ENCODE data around the gene DNAAF3. TPM values are rescaled to one million over a fixed set of nuclear protein-coding genes. Genes with fewer than 3 reads are reported as not detected.

DNAAF3 gene
- total and polyA plus RNA-seq, 2 donors from 2014 or later, result 5.1 to 11.4 TPM

- H3K9me3 ChIP-seq (ENCODE audit: control insufficient read depth in 2 of 3, insufficient read depth in 1 of 3, low read length in 3 of 3), result no peaks in the 10 kb centered on the region
- no peaks in the 10 kb centered on the region for H3K27me3 ChIP-seq (ENCODE audit: control insufficient read depth, insufficient read depth, low read length)
- intact Hi-C loops (cut with DNase I), result no loop called here
- H3K9ac ChIP-seq (ENCODE audit: low read length in 3 of 3), result no peak overlapping the region
- no peak overlapping the region for H3K4me3 ChIP-seq (ENCODE audit: low read length in 3 of 3)
- DNase-seq (no peak), FAIRE-seq (no peak)
- peaks cover 0 to 18% (median 0%) of the 10 kb centered on the region in 3 donors for H3K4me1 ChIP-seq (ENCODE audit: control insufficient read depth in 2 of 3, insufficient read depth in 2 of 3, low read depth in 1 of 3, low read length in 3 of 3)
- no peak overlapping the region for H3K27ac ChIP-seq (ENCODE audit: low read depth in 2 of 2, low read length in 2 of 2)
- H3K36me3 ChIP-seq (ENCODE audit: control insufficient read depth in 2 of 3, insufficient read depth in 3 of 3, low read length in 3 of 3), result no peaks in the 10 kb centered on the region
- TF ChIP-seq CTCF (IDR thresholded peaks at IDR 0.05; ENCODE audit: borderline replicate concordance, extremely low read depth, insufficient read depth), result no peak
These were observed 47.4 kb downstream of the DNAAF3 start for GRCh38 chr19:55119053-55119452.

GRCh38 chr19:55118401-55118991, 47.9 kb downstream of the DNAAF3 start:
- peak in 3 of 5 donors; percentile 56 to 85 (median 69) for DNase-seq
- no peaks in the 10 kb centered on the region for H3K36me3 ChIP-seq (ENCODE audit: control insufficient read depth in 2 of 3, insufficient read depth in 3 of 3, low read length in 3 of 3)
- H3K9me3 ChIP-seq (ENCODE audit: control insufficient read depth in 2 of 3, insufficient read depth in 1 of 3, low read length in 3 of 3), result no peaks in the 10 kb centered on the region
- H3K27me3 ChIP-seq (ENCODE audit: control insufficient read depth, insufficient read depth, low read length), result no peaks in the 10 kb centered on the region
- peak overlapping the region; percentile 71 to 89 (median 74) for H3K4me3 ChIP-seq (ENCODE audit: low read length in 3 of 3)
- no peak overlapping the region for H3K27ac ChIP-seq (ENCODE audit: low read depth in 2 of 2, low read length in 2 of 2)
- H3K4me1 ChIP-seq (ENCODE audit: control insufficient read depth in 2 of 3, insufficient read depth in 2 of 3, low read depth in 1 of 3, low read length in 3 of 3), result peaks cover 0 to 18% (median 0%) of the 10 kb centered on the region in 3 donors
- H3K9ac ChIP-seq (ENCODE audit: low read length in 3 of 3), result peak overlapping the region in 2 of 3 donors; percentile 48 to 83
- TF ChIP-seq CTCF (IDR thresholded peaks at IDR 0.05; ENCODE audit: borderline replicate concordance, extremely low read depth, insufficient read depth), result no peak
- FAIRE-seq, result no peak
- intact Hi-C loops (cut with DNase I), result no loop called here

GRCh38 chr19:55117663-55118391, 48.6 kb downstream of the DNAAF3 start:
- Histone ChIP-seq H3K27ac (ENCODE audit: low read depth in 2 of 2, low read length in 2 of 2) (peak overlapping the region in 1 of 2 donors; percentile 89), H3K36me3 (ENCODE audit: control insufficient read depth in 2 of 3, insufficient read depth in 3 of 3, low read length in 3 of 3) (no peaks in the 10 kb centered on the region), H3K27me3 (ENCODE audit: control insufficient read depth, insufficient read depth, low read length) (no peaks in the 10 kb centered on the region), H3K9me3 (ENCODE audit: control insufficient read depth in 2 of 3, insufficient read depth in 1 of 3, low read length in 3 of 3) (no peaks in the 10 kb centered on the region), H3K4me1 (ENCODE audit: control insufficient read depth in 2 of 3, insufficient read depth in 2 of 3, low read depth in 1 of 3, low read length in 3 of 3) (peaks cover 0 to 24% (median 0%) of the 10 kb centered on the region in 3 donors), H3K4me3 (ENCODE audit: low read length in 3 of 3) (peak overlapping the region; percentile 71 to 89 (median 74)), H3K9ac (ENCODE audit: low read length in 3 of 3) (peak overlapping the region; percentile 48 to 83 (median 66))
- DNase-seq (peak; percentile 98 to 100 (median 99)), FAIRE-seq (no peak)
- intact Hi-C loops (cut with DNase I), result no loop called here
- TF ChIP-seq CTCF (IDR thresholded peaks at IDR 0.05; ENCODE audit: borderline replicate concordance, extremely low read depth, insufficient read depth), result no peak
